ENCODE measurements around the gene CMTM1. TPM values are rescaled to one million over a fixed set of nuclear protein-coding genes. Genes with fewer than 3 reads are reported as not detected.

CMTM1 gene
- total RNA-seq, 2 donors from 2014 or later = 3.8 to 5.3 TPM

GRCh38 chr16:66521252-66521713, 45.0 kb upstream of the CMTM1 start:
- H3K27me3 Mint-ChIP-seq (ENCODE audit: insufficient read depth) = no peaks in the 10 kb centered on the region
- WGBS, 2 experiments (ENCODE audit: insufficient coverage in 1 of 2, insufficient read length in 1 of 2) = 91 to 100% methylated on average over 2 to 5 of the region's 5 CpGs
- Histone ChIP-seq H3K9ac (ENCODE audit: extremely low read depth, low read length, poor library complexity, severe bottlenecking) (no peak overlapping the region), H3K9me3 (ENCODE audit: control insufficient read depth, low read length) (no peaks in the 10 kb centered on the region), H3K4me3 (ENCODE audit: low read length) (no peak overlapping the region), H3K27me3 (ENCODE audit: control insufficient read depth, insufficient read depth, low read length, poor library complexity, severe bottlenecking) (no peaks in the 10 kb centered on the region), H3K27ac (ENCODE audit: low read depth, low read length) (no peak overlapping the region), H3K4me1 (ENCODE audit: control insufficient read depth, insufficient read depth, low read length) (no peaks in the 10 kb centered on the region), H3K36me3 (ENCODE audit: control insufficient read depth, insufficient read depth, low read length) (no peaks in the 10 kb centered on the region)
- no peak for TF ChIP-seq CTCF (conservative IDR thresholded peaks at IDR 0.05)
- H3K9me3 Mint-ChIP-seq = no peaks in the 10 kb centered on the region
- H3K36me3 Mint-ChIP-seq (ENCODE audit: low read depth) = peaks cover 7% of the 10 kb centered on the region
- no peak overlapping the region for H3K4me3 Mint-ChIP-seq
- no peak overlapping the region for H3K27ac Mint-ChIP-seq
- H3K4me1 Mint-ChIP-seq = peaks cover 17% of the 10 kb centered on the region
- DNase-seq = no peak

- H3K27ac ChIP-seq (ENCODE audit: low read depth, low read length) = no peak overlapping the region
- H3K9me3 Mint-ChIP-seq = no peaks in the 10 kb centered on the region
- DNase-seq = peak; percentile 34
- peaks cover 8% of the 10 kb centered on the region for H3K4me1 Mint-ChIP-seq
- no peaks in the 10 kb centered on the region for H3K4me1 ChIP-seq (ENCODE audit: control insufficient read depth, insufficient read depth, low read length)
- 91 to 92% methylated on average over 13 to 17 of the region's 17 CpGs for WGBS, 2 experiments (ENCODE audit: insufficient coverage in 1 of 2, insufficient read length in 1 of 2)
- no peaks in the 10 kb centered on the region for H3K27me3 Mint-ChIP-seq (ENCODE audit: insufficient read depth)
- no peaks in the 10 kb centered on the region for H3K27me3 ChIP-seq (ENCODE audit: control insufficient read depth, insufficient read depth, low read length, poor library complexity, severe bottlenecking)
- no peaks in the 10 kb centered on the region for H3K9me3 ChIP-seq (ENCODE audit: control insufficient read depth, low read length)
- no peak overlapping the region for H3K4me3 ChIP-seq (ENCODE audit: low read length)
- H3K27ac Mint-ChIP-seq = peak overlapping the region; percentile 30
- no peak overlapping the region for H3K4me3 Mint-ChIP-seq
- H3K36me3 Mint-ChIP-seq (ENCODE audit: low read depth) = peaks cover 7% of the 10 kb centered on the region
- no peaks in the 10 kb centered on the region for H3K36me3 ChIP-seq (ENCODE audit: control insufficient read depth, insufficient read depth, low read length)
- no peak overlapping the region for H3K9ac ChIP-seq (ENCODE audit: extremely low read depth, low read length, poor library complexity, severe bottlenecking)
- TF ChIP-seq CTCF (conservative IDR thresholded peaks at IDR 0.05) = no peak
These were observed 44.1 kb upstream of the CMTM1 start for GRCh38 chr16:66521951-66522771.

- no peak overlapping the region for H3K4me3 ChIP-seq (ENCODE audit: low read length)
- Mint-ChIP-seq H3K4me1 (peaks cover 3% of the 10 kb centered on the region), H3K9me3 (no peaks in the 10 kb centered on the region), H3K36me3 (ENCODE audit: low read depth) (peaks cover 11% of the 10 kb centered on the region), H3K4me3 (no peak overlapping the region), H3K27ac (no peak overlapping the region), H3K27me3 (ENCODE audit: insufficient read depth) (no peaks in the 10 kb centered on the region)
- WGBS, 2 experiments (ENCODE audit: insufficient coverage in 1 of 2, insufficient read length in 1 of 2) = 86 to 95% methylated on average over 7 to 11 of the region's 11 CpGs
- H3K27me3 ChIP-seq (ENCODE audit: control insufficient read depth, insufficient read depth, low read length, poor library complexity, severe bottlenecking) = no peaks in the 10 kb centered on the region
- no peak overlapping the region for H3K9ac ChIP-seq (ENCODE audit: extremely low read depth, low read length, poor library complexity, severe bottlenecking)
- H3K36me3 ChIP-seq (ENCODE audit: control insufficient read depth, insufficient read depth, low read length) = no peaks in the 10 kb centered on the region
- no peaks in the 10 kb centered on the region for H3K4me1 ChIP-seq (ENCODE audit: control insufficient read depth, insufficient read depth, low read length)
- H3K9me3 ChIP-seq (ENCODE audit: control insufficient read depth, low read length) = no peaks in the 10 kb centered on the region
- H3K27ac ChIP-seq (ENCODE audit: low read depth, low read length) = no peak overlapping the region
- TF ChIP-seq CTCF (conservative IDR thresholded peaks at IDR 0.05) = no peak
- DNase-seq = no peak
These were observed 43.2 kb upstream of the CMTM1 start for GRCh38 chr16:66522816-66523590.
